ENCODE results near the gene TXNL4A. TPM values are rescaled to one million over a fixed set of nuclear protein-coding genes. Genes with fewer than 3 reads are reported as not detected.

Gene TXNL4A
- total and polyA plus RNA-seq, 2 donors (not counting 1 experiment from before 2014, with no cell fraction given), result 39.5 to 101 TPM

DNA sequence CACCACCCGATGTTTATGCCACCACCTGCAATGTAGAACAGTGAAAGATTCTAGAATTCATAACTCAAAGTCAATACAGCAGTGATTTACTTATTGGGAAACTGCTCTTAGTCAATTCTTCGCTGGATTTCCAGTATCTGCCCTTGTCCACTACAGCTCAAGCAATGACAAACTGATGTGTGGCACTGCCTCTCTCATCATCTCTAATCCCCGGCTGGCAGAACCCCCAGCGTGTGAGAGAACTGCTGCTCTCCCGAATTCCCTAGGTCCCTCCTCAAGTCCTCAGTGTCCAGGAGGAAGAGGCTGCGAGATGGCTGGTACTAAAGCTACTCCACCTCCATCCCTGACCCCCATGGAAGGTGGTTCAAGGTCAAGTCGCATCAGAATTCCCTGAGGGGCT, 1.6 kb downstream of the TXNL4A start:
- H4K20me1 ChIP-seq (ENCODE audit: control insufficient read depth, extremely low read depth, insufficient read depth, low read length), result peaks cover 2% of the 10 kb centered on the region
- H3K4me2 ChIP-seq (ENCODE audit: extremely low read depth, insufficient read depth, low read length), result peak overlapping the region; percentile 90

DNA sequence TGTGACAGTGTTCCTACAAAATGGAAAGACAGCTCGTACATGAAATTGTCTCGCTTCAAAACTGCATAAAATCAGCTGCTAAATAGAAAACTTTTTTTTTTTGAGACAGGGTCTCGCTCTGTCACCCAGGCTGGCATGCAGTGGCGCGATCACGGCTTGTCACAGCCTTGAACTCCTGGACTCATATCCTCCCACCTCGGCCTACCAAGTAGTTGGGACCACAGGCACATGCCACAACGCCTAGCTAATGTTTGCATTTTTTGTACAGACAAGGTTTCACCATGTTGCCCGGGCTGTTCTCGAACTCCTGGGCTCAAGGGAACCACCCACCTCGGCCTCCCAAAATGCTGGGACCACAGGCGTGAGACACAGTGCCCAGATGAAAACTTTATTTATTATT, 3.2 kb downstream of the TXNL4A start:
- DNase-seq (ENCODE audit: low read depth in 2 of 2), result no peak
- H3K9ac ChIP-seq (ENCODE audit: insufficient read depth, low read length), result no peak overlapping the region
- H3K4me1 ChIP-seq (ENCODE audit: control insufficient read depth, extremely low read depth, insufficient read depth, low read length), result peaks cover 2% of the 10 kb centered on the region
- peaks cover 80% of the 10 kb centered on the region for H3K79me2 ChIP-seq (ENCODE audit: control insufficient read depth, insufficient read depth, low read length)
- H4K20me1 ChIP-seq (ENCODE audit: control insufficient read depth, extremely low read depth, insufficient read depth, low read length), result peaks cover 2% of the 10 kb centered on the region
- no peak for TF ChIP-seq EZH2 (IDR thresholded peaks at IDR 0.05; ENCODE audit: low read length, missing control alignments)
- TF ChIP-seq, protein P1, sequence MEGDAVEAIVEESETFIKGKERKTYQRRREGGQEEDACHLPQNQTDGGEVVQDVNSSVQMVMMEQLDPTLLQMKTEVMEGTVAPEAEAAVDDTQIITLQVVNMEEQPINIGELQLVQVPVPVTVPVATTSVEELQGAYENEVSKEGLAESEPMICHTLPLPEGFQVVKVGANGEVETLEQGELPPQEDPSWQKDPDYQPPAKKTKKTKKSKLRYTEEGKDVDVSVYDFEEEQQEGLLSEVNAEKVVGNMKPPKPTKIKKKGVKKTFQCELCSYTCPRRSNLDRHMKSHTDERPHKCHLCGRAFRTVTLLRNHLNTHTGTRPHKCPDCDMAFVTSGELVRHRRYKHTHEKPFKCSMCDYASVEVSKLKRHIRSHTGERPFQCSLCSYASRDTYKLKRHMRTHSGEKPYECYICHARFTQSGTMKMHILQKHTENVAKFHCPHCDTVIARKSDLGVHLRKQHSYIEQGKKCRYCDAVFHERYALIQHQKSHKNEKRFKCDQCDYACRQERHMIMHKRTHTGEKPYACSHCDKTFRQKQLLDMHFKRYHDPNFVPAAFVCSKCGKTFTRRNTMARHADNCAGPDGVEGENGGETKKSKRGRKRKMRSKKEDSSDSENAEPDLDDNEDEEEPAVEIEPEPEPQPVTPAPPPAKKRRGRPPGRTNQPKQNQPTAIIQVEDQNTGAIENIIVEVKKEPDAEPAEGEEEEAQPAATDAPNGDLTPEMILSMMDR (conservative IDR thresholded peaks at IDR 0.05 in 1 of 2, IDR thresholded peaks at IDR 0.05 in 1 of 2; ENCODE audit: low read depth in 1 of 2, low read length in 2 of 2), result no peak
- H3K27ac ChIP-seq (ENCODE audit: insufficient read depth, low read length), result no peak overlapping the region
- no peak overlapping the region for H2AFZ ChIP-seq (ENCODE audit: low read length)
- no peaks in the 10 kb centered on the region for H3K9me3 ChIP-seq (ENCODE audit: control insufficient read depth, insufficient read depth, low read depth, low read length)
- H3K36me3 ChIP-seq (ENCODE audit: control insufficient read depth, insufficient read depth, low read length), result no peaks in the 10 kb centered on the region
- H3K27me3 ChIP-seq (ENCODE audit: control insufficient read depth, insufficient read depth, low read length), result no peaks in the 10 kb centered on the region
- no peak overlapping the region for H3K4me3 ChIP-seq (replicated peaks in 1 of 4; ENCODE audit: control extremely low read depth in 1 of 4, insufficient read depth in 1 of 4, low read depth in 3 of 4, low read length in 4 of 4)
- H3K4me2 ChIP-seq (ENCODE audit: extremely low read depth, insufficient read depth, low read length), result no peak overlapping the region

More for the DNA sequence above, 1.6 kb downstream of the TXNL4A start:
- H3K9ac ChIP-seq (ENCODE audit: insufficient read depth, low read length), result no peak overlapping the region
- H3K9me3 ChIP-seq (ENCODE audit: control insufficient read depth, insufficient read depth, low read depth, low read length), result no peaks in the 10 kb centered on the region
- H3K36me3 ChIP-seq (ENCODE audit: control insufficient read depth, insufficient read depth, low read length), result no peaks in the 10 kb centered on the region
- TF ChIP-seq, protein P1 (conservative IDR thresholded peaks at IDR 0.05 in 1 of 2, IDR thresholded peaks at IDR 0.05 in 1 of 2; ENCODE audit: low read depth in 1 of 2, low read length in 2 of 2), result no peak
- no peak for TF ChIP-seq EZH2 (IDR thresholded peaks at IDR 0.05; ENCODE audit: low read length, missing control alignments)
- no peak for DNase-seq (ENCODE audit: low read depth in 2 of 2)
- H3K27ac ChIP-seq (ENCODE audit: insufficient read depth, low read length), result peak overlapping the region; percentile 53
- H3K4me1 ChIP-seq (ENCODE audit: control insufficient read depth, extremely low read depth, insufficient read depth, low read length), result peaks cover 2% of the 10 kb centered on the region
- peaks cover 65% of the 10 kb centered on the region for H3K79me2 ChIP-seq (ENCODE audit: control insufficient read depth, insufficient read depth, low read length)
- no peak overlapping the region for H2AFZ ChIP-seq (ENCODE audit: low read length)
- peak overlapping the region; percentile 82 to 96 (median 94) for H3K4me3 ChIP-seq (replicated peaks in 1 of 4; ENCODE audit: control extremely low read depth in 1 of 4, insufficient read depth in 1 of 4, low read depth in 3 of 4, low read length in 4 of 4)
- H3K27me3 ChIP-seq (ENCODE audit: control insufficient read depth, insufficient read depth, low read length), result no peaks in the 10 kb centered on the region

DNA sequence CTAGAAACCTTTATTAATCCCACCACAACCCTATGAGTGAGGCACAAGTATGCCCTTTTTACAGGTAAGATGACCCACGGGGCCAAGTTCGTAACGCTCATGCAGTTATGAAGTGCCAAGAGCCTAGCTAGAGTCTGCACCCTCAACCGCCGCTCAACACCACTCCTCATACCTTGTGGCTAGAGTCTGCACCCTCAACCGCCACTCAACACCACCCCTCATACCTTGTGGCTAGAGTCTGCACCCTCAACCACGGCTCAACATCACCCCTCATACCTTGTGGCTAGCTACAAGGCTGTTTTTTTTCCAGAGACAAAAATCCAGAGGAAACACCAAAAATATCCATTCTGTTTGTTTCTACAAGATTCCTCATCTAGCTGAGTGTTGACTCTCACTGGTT, 4.6 kb downstream of the TXNL4A start:
- Histone ChIP-seq H4K20me1 (ENCODE audit: control insufficient read depth, extremely low read depth, insufficient read depth, low read length) (peaks cover 2% of the 10 kb centered on the region), H3K27ac (ENCODE audit: insufficient read depth, low read length) (no peak overlapping the region), H3K36me3 (ENCODE audit: control insufficient read depth, insufficient read depth, low read length) (peaks cover 3% of the 10 kb centered on the region), H3K4me3 (replicated peaks in 1 of 4; ENCODE audit: control extremely low read depth in 1 of 4, insufficient read depth in 1 of 4, low read depth in 3 of 4, low read length in 4 of 4) (no peak overlapping the region), H3K27me3 (ENCODE audit: control insufficient read depth, insufficient read depth, low read length) (no peaks in the 10 kb centered on the region), H3K4me1 (ENCODE audit: control insufficient read depth, extremely low read depth, insufficient read depth, low read length) (peaks cover 2% of the 10 kb centered on the region), H3K4me2 (ENCODE audit: extremely low read depth, insufficient read depth, low read length) (no peak overlapping the region), H3K9me3 (ENCODE audit: control insufficient read depth, insufficient read depth, low read depth, low read length) (no peaks in the 10 kb centered on the region), H2AFZ (ENCODE audit: low read length) (no peak overlapping the region), H3K9ac (ENCODE audit: insufficient read depth, low read length) (no peak overlapping the region), H3K79me2 (ENCODE audit: control insufficient read depth, insufficient read depth, low read length) (peaks cover 94% of the 10 kb centered on the region)
- peak in 1 of 2 donors; percentile 71 for DNase-seq (ENCODE audit: low read depth in 2 of 2)
- no peak for TF ChIP-seq EZH2 (IDR thresholded peaks at IDR 0.05; ENCODE audit: low read length, missing control alignments)
- TF ChIP-seq, protein P1 (conservative IDR thresholded peaks at IDR 0.05 in 1 of 2, IDR thresholded peaks at IDR 0.05 in 1 of 2; ENCODE audit: low read depth in 1 of 2, low read length in 2 of 2), result no peak

Data from fibroblast of lung (primary cell).